CD4-positive, alpha-beta T cell treated with Interleukin-6 at 100 ng/mL for 8 hours (primary cell): ENCODE data around the gene MACROD2.

Source experiments
- DNase-seq: peaks from one replicate; pipeline ENCODE4 v3.0.0-alpha.2; 2020; ENCODE audit warnings: mixed read lengths, low spot score

Gene MACROD2

DNA sequence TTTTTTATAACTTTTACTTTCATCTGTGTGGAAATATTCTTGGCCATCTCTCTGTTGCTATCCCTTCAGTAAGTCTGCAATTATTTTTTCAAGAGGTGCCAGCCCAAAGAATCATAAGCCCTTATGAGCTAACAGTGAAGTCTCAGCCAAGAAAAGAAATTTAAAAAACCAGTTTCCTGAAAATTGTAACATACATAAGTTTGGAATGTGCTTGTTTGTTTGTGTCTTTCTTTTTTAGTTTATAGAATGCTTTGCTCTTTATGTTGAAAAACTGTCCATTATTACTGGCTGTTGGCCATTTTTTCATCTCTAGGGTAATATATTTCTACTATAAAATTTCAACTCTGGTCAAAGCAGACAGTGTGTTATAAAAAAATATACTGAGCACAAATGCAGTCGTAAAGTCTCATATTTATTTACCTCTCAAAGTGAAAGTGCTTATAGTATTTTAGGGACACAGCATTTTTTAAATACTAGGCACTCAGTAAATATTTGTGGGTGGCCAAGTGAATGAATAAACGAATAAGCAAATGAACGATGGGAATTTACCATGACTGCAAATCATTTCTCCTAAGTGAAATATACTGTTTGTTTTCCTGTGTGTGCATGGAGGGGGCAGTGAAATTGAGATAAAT lies 1918.2 kb downstream of the MACROD2 start:
- no peak for DNase-seq

DNA sequence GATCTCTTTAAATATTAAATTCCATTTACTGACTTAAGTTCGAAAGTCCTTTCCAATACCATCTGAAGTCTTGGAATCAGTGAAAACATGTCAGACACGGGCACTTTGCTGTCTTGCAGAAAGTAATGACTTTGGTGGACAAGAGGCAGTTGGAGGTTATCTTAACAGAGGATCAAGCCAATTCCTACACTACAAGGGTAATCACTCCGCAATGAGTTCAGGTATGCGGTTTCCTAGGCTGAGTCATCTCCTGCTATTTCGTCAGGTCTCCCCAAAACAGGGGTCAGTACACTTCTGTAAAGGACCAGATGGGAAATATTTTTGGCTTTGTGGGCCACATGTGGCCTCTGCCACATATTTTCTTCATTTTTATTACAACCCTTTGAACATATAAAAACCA lies 1921.3 kb downstream of the MACROD2 start:
- DNase-seq, result no peak

DNA sequence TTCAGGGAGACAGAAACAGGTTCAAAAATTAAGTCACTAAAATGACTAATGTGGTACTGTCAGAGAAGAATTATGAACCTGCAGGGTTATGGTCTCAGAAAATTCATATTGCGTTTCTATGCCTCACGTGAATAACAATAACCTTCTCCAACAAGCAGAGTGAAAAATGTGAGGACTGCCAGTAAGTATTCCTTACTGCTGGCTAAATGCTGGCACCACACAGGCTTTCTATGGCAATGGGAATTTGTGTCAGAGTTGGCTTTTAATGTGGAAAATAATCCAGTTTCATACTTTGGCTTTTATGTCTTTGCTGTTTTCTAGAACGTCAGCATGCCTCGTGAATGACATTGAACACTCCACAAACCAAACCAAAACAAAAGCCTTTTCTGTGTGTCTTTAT lies 1922.0 kb downstream of the MACROD2 start:
- no peak for DNase-seq

DNA sequence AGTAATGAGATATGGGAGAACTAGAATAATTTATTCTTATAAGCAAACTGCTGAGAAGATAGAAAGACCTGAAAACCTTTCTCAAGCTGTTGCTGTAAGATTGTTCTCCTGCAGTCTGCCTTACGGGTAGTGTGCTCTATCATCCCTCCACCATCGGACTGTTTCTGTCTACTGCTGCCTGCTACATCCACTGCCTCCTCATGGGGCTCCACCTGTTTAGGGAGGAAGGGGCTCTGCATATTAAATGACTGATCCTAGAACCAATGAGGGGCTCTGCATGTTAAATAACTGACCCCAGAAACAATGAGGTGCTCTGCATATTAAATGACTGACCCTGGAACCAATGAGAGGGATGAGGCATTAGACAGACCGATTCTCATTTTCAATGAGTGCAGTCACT lies 1923.3 kb downstream of the MACROD2 start:
- no peak for DNase-seq

DNA sequence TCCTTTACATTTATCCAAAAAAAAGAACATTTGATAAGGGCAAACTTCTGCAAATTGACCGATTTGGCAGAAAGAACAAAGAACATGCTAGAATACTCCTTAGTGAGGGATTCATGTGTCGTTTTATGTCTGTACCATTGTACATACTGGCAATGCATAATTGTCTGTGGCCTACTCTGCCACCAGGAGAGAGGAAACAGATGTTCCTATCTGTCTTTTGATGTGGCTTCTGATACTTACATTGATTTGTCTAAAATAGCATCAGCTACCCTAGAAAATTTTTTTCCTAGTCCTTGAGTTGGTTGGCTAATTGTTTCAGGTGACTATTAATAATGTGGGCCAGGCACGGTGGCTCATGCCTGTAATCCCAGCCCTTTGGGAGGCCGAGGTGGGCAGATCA lies 1923.8 kb downstream of the MACROD2 start:
- no peak for DNase-seq

DNA sequence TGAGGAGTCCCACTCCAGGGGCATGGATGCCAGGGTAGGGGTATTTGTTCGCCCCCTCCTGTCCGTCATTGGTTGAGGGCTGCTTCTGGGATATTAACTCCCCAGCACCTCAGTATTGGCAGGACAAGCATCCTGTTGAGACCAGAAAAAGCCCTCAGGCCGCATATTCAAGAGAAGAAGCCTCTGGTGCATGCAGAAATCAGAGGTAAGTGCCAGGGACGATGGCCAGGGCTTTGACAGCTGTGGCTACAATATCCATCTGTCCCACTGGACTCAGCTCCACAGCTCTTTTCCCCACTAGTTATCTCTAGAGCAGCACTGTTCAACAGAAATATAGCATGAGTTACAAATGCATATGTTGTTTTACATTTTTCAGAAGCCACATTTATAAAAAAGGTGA lies 1926.6 kb downstream of the MACROD2 start:
- DNase-seq, result no peak

DNA sequence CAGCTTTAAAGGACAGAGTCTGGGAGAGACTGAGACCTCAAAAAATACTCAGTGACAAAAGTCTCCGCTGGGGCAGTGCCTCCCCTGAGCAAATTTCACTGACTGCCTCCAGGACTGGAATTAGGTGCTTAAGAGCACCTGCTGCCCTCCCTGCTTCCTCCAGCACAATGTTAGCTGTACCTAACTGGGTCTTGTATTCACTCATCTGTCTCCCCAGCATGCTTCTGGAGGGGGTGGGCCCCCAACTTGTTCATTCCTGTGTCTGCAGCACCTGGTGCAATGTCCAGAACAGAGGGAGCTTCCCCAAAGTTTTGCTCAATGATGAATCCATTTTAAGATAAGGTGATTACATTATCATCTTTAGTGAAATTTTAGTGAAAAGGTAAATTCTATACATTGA lies 1927.2 kb downstream of the MACROD2 start:
- DNase-seq, result no peak

DNA sequence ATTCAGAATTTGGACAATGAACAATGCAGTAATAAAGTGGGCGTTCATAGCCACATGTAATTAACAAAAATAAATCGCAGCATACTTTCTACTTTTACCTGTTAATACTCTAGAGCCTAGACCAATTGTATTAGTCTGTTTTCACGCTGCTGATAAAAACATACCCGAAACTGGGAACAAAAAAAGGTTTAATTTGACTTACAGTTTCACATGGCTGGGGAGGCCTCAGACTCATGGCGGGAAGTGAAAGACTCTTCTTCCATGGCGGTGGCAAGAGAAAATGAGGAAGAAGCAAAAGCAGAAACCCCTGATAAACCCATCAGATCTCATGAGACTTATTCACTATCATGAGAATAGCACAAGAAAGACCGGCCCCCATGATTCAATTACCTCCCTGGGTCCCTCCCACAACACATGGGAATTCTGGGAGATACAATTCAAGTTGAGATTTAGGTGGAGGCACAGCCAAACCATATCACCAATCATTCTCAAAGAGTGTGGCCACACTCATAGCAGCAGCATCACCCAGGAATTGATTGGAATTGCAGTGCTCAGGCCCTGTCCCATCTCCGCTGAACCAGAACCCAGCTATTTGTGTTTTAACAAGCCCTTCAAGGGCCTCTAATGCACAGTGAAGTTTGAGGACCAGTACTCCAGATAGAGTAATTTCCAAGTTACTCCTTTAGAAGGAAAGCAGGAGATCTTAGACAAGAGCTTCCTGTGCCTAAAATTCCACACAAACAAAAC lies 1927.9 kb downstream of the MACROD2 start:
- DNase-seq, result no peak

DNA sequence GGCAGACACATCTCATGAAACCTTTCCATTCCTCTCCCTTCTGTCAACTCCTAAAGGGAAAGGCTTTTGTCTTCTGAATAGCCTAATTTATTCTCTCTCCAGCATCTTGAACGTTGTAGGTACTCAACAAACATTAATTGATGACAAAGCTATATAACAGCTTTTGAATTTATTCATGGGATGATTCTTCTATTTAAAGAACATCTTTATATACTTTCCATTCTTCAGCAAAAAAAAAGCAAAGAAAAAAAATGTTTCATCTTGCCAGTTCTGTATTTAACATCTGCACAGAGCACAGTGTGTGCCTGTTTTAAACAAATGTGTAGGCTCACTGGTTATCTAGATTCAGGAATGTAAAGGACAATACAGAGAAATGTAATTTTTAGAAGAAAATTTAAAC lies 1929.2 kb downstream of the MACROD2 start:
- no peak for DNase-seq

DNA sequence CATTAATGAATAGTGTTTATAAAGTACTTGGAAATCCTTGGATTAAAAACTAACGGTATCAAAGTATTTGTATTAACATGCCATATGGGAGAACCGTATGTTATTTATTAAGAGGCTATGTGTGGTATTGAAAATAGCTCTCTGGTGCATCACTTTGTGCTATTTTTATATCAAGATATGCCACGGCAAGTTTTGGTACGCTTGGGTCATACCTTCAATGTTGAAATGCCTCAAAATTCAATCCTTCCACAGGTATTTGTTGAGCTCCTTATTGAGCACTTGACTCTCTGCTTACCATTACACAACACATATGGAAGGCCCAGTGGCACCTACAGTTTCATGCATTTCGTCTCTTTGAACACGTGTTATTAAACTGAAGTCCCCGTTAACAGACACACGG lies 1930.1 kb downstream of the MACROD2 start:
- no peak for DNase-seq

DNA sequence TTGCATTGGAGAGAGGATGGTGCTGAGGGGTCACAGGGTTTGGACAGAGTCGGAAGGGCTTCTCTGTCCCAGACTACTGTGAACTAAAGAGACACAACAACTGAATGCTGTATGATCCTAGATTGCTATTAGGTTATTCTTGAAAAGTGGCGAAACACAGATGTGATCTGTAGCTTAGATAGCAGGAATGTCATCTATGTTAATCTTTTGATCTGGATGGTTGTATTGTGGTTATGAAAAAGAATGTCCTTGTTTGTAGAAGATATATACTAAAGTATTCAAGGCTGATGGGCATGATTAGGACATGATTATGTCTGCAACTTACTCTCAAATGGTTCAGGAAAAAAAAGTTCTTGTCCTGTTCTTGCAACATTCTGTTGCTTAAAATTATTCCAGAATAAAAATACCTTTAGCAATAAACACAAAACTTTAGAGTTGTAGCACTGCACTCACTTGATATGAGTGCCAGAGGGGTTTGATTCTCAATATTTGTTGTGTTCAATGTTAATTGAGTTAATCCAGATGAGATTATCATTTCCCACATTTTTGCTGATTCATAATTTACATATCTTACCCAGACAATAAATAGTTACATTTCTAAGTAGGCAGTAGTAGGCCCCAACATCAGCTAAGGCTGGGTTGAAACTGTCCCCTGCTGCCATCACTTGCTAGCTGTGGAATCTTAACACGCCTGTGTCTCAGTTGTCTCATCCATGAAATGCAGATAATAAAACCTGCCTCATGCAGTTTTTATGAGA lies 1932.8 kb downstream of the MACROD2 start:
- no peak for DNase-seq

DNA sequence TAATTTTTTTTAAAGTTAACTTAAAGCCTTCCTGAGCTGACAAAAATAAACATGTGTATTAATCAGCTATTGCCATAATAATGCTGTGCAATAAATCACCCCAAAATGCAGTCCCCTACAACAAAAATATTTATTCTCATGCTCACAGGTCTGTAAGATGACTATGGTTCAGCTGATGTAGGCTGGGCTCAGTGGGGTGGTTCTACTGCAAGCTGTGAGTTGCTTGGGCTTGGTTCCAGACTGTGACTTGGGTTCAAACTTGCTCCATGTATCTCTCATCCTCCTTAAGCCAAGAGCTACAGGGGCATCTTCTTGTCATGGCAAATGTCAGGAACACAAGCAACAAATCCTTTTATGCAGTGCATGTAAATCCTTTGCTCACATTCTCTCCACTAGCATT lies 1933.6 kb downstream of the MACROD2 start:
- DNase-seq, result no peak

DNA sequence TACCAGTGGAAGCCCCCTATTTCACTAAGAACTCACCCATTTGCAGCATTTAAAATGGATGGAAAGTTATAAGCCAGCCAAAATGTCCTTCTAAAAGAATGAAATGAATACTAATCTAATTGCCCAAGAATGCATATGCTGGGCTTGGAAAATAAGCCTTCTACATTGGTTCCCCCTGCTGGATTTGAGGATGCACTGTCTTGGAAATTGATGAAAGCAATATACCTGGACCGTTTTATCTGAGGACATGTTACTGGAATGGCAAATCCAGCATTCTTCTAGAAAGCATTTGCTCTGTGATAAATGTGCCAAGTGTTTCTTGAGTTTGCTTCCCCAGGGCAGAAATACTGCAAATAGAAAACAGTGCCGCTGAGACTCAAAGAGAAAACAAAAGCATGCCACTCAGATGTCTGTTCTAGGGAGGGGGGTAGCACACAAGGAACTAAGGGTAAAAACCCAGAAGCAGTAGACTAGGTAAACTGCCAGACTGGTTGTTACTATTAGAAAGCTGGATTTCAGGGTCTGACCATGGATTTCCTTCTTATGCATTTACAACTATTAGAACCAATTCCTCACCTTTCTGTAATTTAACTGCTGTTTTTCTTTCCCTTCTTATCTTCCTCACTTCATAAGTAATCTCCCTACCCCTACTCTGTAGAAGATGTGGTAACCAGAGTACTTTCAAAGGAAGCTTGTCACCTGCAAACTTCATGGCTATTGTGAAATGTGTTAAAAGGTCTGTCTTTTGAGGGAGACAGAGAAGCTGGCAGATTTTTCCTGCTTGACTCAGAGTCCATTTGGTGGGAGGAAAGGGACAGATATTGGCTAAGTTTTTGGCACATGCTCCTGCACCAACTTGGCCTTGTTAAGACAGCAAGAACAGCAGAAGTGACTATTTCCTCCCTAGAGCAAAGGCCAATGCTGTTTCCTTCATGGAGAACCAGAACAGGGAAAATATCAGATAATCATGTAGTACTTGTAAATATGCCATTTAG lies 1935.3 kb downstream of the MACROD2 start:
- DNase-seq, result no peak

DNA sequence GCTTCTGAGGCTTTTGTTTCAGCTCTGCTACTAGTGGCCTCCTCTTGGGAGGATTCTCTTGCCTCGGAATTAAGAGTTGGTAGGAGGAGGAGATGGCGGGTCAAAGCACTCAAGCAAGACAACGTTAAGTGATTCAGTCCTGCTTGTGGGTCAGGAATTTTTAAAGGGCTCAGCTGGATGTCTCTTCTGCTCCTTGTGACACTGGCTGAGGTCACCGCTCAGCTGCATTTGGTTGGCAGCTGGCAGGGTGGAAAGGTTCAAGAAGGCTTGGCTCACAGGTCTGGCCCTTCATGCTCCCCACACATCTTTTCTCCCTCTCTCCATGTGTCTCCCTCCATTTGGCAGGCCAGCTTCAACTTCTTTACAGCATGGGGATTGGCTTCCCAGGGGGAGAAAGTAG lies 1936.6 kb downstream of the MACROD2 start:
- DNase-seq, result no peak

DNA sequence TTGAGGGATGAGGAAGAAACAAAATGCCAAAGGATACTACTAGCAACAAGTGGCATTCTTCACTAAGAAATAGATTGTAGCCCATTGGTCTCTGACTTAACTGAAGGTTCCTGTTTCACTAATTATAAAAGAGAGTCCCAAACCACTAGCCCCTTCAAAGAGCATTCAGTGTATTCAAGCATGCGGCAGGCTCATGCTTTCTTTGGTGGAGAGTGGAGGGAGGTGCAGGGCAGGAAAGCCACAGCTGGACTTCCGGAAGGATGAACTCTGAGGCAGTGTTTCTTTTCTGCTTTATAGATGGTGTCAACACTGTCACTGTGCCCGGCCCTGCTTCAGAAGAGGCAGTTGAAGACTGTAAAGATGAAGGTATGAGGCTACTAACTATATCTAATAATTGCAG lies 1941.9 kb downstream of the MACROD2 start:
- no peak for DNase-seq

DNA sequence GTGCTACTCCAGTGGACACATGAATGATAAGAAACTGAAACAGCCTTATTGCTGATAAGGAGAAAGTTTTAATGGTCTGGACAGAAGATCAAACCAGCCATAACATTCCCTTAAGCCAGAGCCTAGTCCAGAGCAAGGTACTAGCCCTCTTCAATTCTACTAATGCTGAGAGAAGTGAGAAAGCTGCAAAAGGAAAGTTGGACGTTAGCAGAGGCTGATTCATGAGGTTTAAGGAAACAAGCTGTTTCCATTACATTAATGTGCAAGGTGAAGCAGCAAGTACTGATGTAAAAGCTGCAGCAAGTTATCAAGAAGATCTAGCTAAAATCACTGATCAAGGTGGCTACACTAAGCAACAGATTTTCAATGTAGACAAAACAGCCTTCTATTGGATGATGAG lies 1943.5 kb downstream of the MACROD2 start:
- DNase-seq, result no peak

DNA sequence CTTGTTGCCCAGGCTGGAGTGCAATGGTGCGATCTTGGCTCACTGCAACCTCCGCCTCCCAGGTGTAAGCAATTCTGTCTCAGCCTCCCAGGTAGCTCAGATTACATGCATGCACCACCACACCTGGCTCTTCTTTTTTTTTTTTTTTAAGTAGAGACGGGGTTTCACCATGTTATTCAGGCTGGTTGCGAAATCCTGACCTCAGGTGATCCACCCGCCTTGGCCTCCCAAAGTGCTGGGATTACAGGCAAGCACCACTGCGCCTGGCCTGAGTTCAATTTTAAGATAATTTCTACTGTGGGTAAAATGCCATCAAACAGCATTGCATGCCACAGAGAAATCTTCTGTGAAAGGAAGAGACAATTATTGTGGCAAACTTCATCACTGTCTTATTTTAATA lies 1944.8 kb downstream of the MACROD2 start:
- no peak for DNase-seq

DNA sequence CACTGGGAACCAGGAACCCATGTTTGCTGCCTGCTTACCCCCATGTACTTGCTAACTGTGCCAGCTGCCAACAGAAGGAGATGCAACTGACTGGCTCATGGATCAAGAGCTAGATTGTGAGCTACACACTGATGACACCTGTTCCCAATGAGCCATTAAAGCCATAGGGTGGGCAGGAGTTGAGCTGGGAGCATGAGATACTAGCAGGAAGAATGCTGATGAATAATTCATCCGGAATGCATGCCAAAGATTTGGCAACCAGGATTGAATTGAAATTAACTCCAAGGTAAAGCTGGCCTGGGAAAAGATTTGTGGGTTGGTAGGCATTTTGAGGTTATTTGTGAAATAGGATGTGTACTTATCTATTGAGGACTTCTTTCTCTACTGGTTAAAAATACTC lies 1946.8 kb downstream of the MACROD2 start:
- DNase-seq, result no peak

DNA sequence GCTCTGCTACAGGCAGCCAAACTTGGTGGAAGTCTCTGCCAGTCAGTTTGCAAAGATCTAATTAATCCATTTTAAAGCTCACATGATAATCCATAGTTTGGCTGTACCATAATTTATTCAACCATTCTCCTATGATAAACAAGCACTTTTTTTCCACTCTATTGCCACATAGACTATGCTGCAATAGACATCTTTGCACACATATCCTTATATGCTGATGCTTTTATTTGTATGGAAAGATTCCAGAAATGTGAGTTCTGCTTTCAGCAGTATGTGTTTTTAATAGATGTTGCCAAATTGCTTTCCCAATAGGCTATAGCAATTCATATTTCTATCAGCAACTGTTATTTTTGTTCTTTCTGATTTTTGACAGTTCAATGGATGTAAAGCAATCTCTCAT lies 1950.0 kb downstream of the MACROD2 start:
- DNase-seq, result no peak

DNA sequence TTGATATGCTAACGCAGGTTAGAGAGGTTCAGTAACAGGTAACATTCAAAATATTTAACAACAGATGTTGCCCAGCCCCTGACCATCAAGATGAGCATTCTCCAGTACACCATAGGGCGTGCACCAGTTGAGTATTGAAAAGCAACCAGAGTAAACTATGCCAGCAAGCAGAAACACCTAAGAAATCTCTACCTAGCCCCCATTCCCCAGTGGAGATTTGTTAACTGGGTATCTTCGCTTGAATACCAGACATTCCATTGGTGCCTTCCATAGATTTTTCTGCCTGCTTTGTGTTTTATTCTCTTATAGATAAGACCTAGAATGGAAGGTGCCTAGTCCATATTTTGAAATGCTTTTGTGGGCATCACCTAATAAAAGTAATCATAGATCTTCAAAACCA lies 1954.1 kb downstream of the MACROD2 start:
- DNase-seq, result no peak

DNA sequence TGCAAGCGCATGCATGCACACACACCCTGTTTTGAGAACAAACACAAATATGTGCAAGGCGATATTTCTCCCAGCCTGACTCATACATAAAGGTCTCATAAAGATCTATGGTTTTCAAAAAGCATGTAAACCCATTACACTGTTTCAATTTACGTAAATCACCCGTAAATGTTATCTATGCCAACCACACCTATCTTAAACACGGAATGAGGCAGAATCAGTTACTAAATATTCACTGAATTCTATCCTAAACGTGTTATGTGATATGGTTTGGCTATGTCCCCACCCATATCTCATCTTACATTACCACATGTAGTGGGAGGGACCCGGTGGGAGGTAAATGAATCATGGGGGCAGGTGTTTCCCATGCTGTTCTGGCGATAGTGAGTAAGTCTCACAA lies 1956.3 kb downstream of the MACROD2 start:
- no peak for DNase-seq

DNA sequence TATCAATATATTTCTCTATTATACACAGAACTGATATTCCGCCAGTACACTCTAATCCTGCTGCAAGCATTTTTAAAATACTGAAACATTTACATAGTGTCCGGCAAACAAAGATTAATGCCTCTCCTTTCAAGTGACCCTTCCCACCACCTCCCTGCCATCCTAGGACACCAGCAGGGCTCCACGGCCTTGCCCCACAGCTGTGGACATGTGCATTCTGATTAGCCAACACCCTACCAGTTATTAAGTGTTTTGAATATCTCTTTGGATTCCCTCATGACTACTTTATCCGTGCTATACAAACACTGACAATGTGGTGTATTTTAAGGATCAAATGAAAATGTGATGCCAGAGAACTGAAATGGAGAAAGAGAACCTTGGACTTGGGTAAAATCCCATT lies 1962.8 kb downstream of the MACROD2 start:
- DNase-seq, result no peak
